Activated CD8-positive, alpha-beta memory T cell treated with anti-CD3 and anti-CD28 coated beads for 36 hours (primary cell): ENCODE measurements around the gene SPACA6. TPM values are rescaled to one million over a fixed set of nuclear protein-coding genes. Genes with fewer than 3 reads are reported as not detected.

Experiments
- CTCF ChIA-PET: fragments of 350-600 bp; sonication (Branson Sonifier 250); formaldehyde crosslinking; loops from one replicate; lab custom pipeline; 2021; ENCODE audit warnings: antibody characterized with exemption; lab: Charles Lee
- POLR2A ChIA-PET: fragments of 350-600 bp; sonication (Branson Sonifier 250); formaldehyde crosslinking; loops from one replicate; lab custom pipeline; 2021; ENCODE audit warnings: antibody characterized with exemption; lab: Charles Lee
- total RNA-seq, 2 experiments: library from RNA; stranded (reverse); gene quantifications; one replicate each; pipeline ENCODE4 v1.2.3, GENCODE V29; 2021

Gene SPACA6
- total RNA-seq, 2 experiments from 2014 or later: 3.3 to 4.4 TPM

- CTCF ChIA-PET: no interaction called here
- POLR2A ChIA-PET: no interaction called here
Measured at GRCh38 chr19:51754109-51754508, 61.0 kb downstream of the SPACA6 start.

- CTCF ChIA-PET: no interaction called here
Measured at GRCh38 chr19:51754770-51755169, 61.6 kb downstream of the SPACA6 start.

More at GRCh38 chr19:51754770-51755169, 61.6 kb downstream of the SPACA6 start:
- POLR2A ChIA-PET: no interaction called here

Other genes with a start within 250 kb of the SPACA6 start
- gene SIGLEC8, start 234.9 kb upstream of the SPACA6 start, total RNA-seq: not detected
- not detected for gene CEACAM18, start 214.8 kb upstream of the SPACA6 start, total RNA-seq
- gene SIGLEC12, start 191.5 kb upstream of the SPACA6 start, total RNA-seq: 1 to 10 TPM; 1.5 to 1.6 TPM
- not detected for gene SIGLEC6, start 161.7 kb upstream of the SPACA6 start, total RNA-seq
- 10 to 100 TPM; 11.3 to 12.9 TPM for gene ZNF175, start 122.0 kb upstream of the SPACA6 start, total RNA-seq
- not detected for gene SIGLEC5, start 62.9 kb upstream of the SPACA6 start, total RNA-seq
- gene SIGLEC14, start 46.5 kb upstream of the SPACA6 start, total RNA-seq: under 1 TPM in 1 of 2 experiments, not detected in 1; 0.08 TPM
- not detected for gene HAS1, start 30.7 kb downstream of the SPACA6 start, total RNA-seq
- not detected for gene FPR1, start 58.5 kb downstream of the SPACA6 start, total RNA-seq
- gene FPR2, start 67.8 kb downstream of the SPACA6 start, total RNA-seq: not detected
- gene FPR3, start 101.8 kb downstream of the SPACA6 start, total RNA-seq: not detected
- gene ZNF577, start 194.6 kb downstream of the SPACA6 start, total RNA-seq: 1 to 10 TPM; 4.1 to 4.6 TPM
- 1 to 10 TPM; 9.4 to 9.9 TPM for gene ZNF649, start 211.7 kb downstream of the SPACA6 start, total RNA-seq
- 1 to 10 TPM; 4.2 to 4.7 TPM for gene ZNF613, start 234.1 kb downstream of the SPACA6 start, total RNA-seq